Measurements from ENCODE around the gene THTPA.

GRCh38 chr14:23559926-23560520 lies 4.0 kb downstream of the THTPA start:
- no peak for TF ChIP-seq MXI1 (IDR thresholded peaks at IDR 0.05; ENCODE audit: borderline replicate concordance, low read depth, low read length)
- TF ChIP-seq EZH2 (conservative IDR thresholded peaks at IDR 0.05; ENCODE audit: low read depth, low read length), result no peak
- no peak for TF ChIP-seq ZNF292 (CRISPR knock-in tag; IDR thresholded peaks at IDR 0.05; ENCODE audit: borderline replicate concordance, low read depth)
- TF ChIP-seq THAP7 (CRISPR knock-in tag; IDR thresholded peaks at IDR 0.05), result no peak
- TF ChIP-seq FOXK1 (CRISPR knock-in tag; IDR thresholded peaks at IDR 0.05; ENCODE audit: borderline replicate concordance, low read depth), result no peak
- no peak for TF ChIP-seq ZNF407 (CRISPR knock-in tag; IDR thresholded peaks at IDR 0.05; ENCODE audit: not compliant biosample characterization)
- TF ChIP-seq ATF3 (CRISPR knock-in tag; IDR thresholded peaks at IDR 0.05), result no peak
- TF ChIP-seq YEATS2 (CRISPR knock-in tag; IDR thresholded peaks at IDR 0.05; ENCODE audit: borderline replicate concordance), result no peak
- TF ChIP-seq CEBPB (IDR thresholded peaks at IDR 0.05; ENCODE audit: borderline replicate concordance, low read depth, low read length), result no peak

Measured in HepG2 (cell line).